Measurements from ENCODE around the gene CLPTM1L. TPM values are rescaled to one million over a fixed set of nuclear protein-coding genes. Genes with fewer than 3 reads are reported as not detected.
"Not testable (repeated sequence)": the region's sequence is repeated elsewhere in the genome, so short reads cannot be mapped to it uniquely, and the experiment has no call there.

CLPTM1L gene
- total RNA-seq, 1 donor from 2014 or later: 131 TPM

DNA sequence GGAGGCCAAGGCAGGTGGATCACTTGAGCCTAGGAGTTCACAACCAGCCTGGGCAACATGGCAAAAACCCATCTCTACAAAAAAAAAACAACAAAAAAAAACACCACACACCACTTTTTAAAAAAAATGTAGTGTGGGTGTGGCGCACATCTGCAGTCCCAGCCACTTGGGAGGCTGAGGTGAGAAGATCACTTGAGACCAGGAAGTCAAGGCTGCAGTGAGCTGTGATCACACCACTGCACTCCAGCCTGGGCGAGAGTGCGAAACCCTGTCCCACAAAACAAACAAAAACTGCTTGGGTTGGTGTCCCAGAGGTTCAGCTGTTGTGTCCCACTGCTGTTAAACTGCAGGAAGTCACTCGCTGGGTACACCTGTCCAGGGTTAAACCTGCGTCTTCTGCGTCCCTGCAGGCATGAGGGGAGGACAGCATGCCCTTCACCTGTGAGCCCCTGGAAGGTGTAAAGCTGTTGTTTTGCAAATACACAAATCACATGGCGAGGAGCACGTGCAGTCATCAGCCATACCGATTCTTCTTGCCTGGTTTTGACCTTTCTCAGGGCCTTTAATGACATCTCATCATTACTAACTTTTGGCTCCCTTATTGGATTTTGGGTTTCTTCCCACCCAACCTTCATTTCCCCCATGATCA, 29.3 kb upstream of the CLPTM1L start:
- DNase-seq (ENCODE audit: low read depth): no peak
- no peak overlapping the region for H3K27ac ChIP-seq (ENCODE audit: low read depth, low read length)
- H4K20me1 ChIP-seq (ENCODE audit: insufficient read depth, low read length): no peaks in the 10 kb centered on the region
- H3K36me3 ChIP-seq (ENCODE audit: insufficient read depth, low read length): no peaks in the 10 kb centered on the region
- no peak overlapping the region for H3K4me2 ChIP-seq (ENCODE audit: low read length)
- H2AFZ ChIP-seq (ENCODE audit: low read depth, low read length): no peak overlapping the region
- no peaks in the 10 kb centered on the region for H3K79me2 ChIP-seq (ENCODE audit: insufficient read depth, low read length)
- peaks cover 12% of the 10 kb centered on the region for H3K27me3 ChIP-seq (ENCODE audit: insufficient read depth, low read length)
- Mint-ChIP-seq H3K9me3 (ENCODE audit: unreplicated experiment) (peaks cover 4% of the 10 kb centered on the region), H3K27me3 (ENCODE audit: low read depth, unreplicated experiment) (peaks cover 57% of the 10 kb centered on the region), H3K4me3 (ENCODE audit: unreplicated experiment) (no peak overlapping the region), H3K36me3 (ENCODE audit: low read depth, unreplicated experiment) (no peaks in the 10 kb centered on the region), H3K27ac (ENCODE audit: unreplicated experiment) (no peak overlapping the region), H3K4me1 (ENCODE audit: low read depth, unreplicated experiment) (no peaks in the 10 kb centered on the region)
- H3K9me3 ChIP-seq (ENCODE audit: insufficient read depth, low read depth, low read length): no peaks in the 10 kb centered on the region
- no peak for FAIRE-seq
- H3K4me1 ChIP-seq (ENCODE audit: insufficient read depth, low read length): no peaks in the 10 kb centered on the region
- H3K9ac ChIP-seq (ENCODE audit: low read length): no peak overlapping the region
- H3K4me3 ChIP-seq (ENCODE audit: insufficient read depth, low read depth, low read length): no peak overlapping the region
- TF ChIP-seq CTCF (IDR thresholded peaks at IDR 0.05; ENCODE audit: insufficient read depth, low read depth, low read length) (no peak), EZH2 (IDR thresholded peaks at IDR 0.05; ENCODE audit: insufficient read depth, low read length) (no peak)

- not testable (repeated sequence) for FAIRE-seq; DNase-seq (ENCODE audit: low read depth)
These were observed 27.1 kb upstream of the CLPTM1L start for GRCh38 chr5:1371972-1372342.

DNA sequence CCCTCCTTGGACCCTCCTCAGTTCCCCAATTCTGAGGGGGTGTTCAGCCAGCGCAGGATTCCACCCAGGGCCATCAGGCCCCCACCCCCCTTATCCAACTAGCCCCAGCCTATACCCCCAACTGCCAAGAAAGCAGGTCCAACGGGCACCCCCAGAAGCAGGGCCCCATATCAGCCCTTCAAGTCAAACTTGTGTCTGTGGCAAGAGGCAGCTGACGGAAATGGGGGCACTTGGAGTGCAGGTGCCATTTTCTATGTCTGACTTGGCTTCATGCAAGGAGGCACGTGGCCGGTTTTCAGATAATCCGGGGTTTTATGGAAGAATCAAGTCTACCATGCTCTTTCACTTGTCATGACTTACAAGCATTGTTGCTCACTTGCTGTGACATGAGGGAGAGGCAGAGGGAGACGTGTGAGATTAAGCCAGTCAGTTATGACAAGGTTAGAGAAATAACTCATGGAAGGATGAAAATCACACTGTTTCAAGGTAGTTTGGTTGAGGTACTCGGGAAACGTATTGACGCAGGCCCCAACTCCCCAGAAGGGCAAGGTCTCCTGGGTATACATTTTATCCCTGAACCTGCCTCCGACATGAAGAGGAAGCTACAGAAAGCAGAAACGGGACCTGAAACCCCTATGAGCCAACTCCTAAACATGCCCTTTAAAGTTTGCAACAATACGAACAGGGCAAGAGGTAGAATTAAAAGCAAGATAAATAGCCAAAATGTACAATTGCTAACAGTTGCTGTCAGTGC, 26.5 kb upstream of the CLPTM1L start:
- no peaks in the 10 kb centered on the region for H3K9me3 ChIP-seq (ENCODE audit: insufficient read depth, low read depth, low read length)
- FAIRE-seq (no peak), DNase-seq (ENCODE audit: low read depth) (no peak)
- TF ChIP-seq EZH2 (IDR thresholded peaks at IDR 0.05; ENCODE audit: insufficient read depth, low read length): no peak
- TF ChIP-seq CTCF (IDR thresholded peaks at IDR 0.05; ENCODE audit: insufficient read depth, low read depth, low read length): no peak
- H3K4me3 ChIP-seq (ENCODE audit: insufficient read depth, low read depth, low read length): no peak overlapping the region
- Mint-ChIP-seq H3K36me3 (ENCODE audit: low read depth, unreplicated experiment) (no peaks in the 10 kb centered on the region), H3K4me1 (ENCODE audit: low read depth, unreplicated experiment) (no peaks in the 10 kb centered on the region), H3K4me3 (ENCODE audit: unreplicated experiment) (no peak overlapping the region), H3K27ac (ENCODE audit: unreplicated experiment) (no peak overlapping the region), H3K27me3 (ENCODE audit: low read depth, unreplicated experiment) (peaks cover 60% of the 10 kb centered on the region), H3K9me3 (ENCODE audit: unreplicated experiment) (no peaks in the 10 kb centered on the region)
- no peak overlapping the region for H3K9ac ChIP-seq (ENCODE audit: low read length)
- H3K4me1 ChIP-seq (ENCODE audit: insufficient read depth, low read length): no peaks in the 10 kb centered on the region
- H3K4me2 ChIP-seq (ENCODE audit: low read length): no peak overlapping the region
- peaks cover 21% of the 10 kb centered on the region for H3K27me3 ChIP-seq (ENCODE audit: insufficient read depth, low read length)
- no peak overlapping the region for H3K27ac ChIP-seq (ENCODE audit: low read depth, low read length)
- no peak overlapping the region for H2AFZ ChIP-seq (ENCODE audit: low read depth, low read length)
- H3K36me3 ChIP-seq (ENCODE audit: insufficient read depth, low read length): no peaks in the 10 kb centered on the region
- no peaks in the 10 kb centered on the region for H4K20me1 ChIP-seq (ENCODE audit: insufficient read depth, low read length)
- H3K79me2 ChIP-seq (ENCODE audit: insufficient read depth, low read length): no peaks in the 10 kb centered on the region

More at GRCh38 chr5:1371972-1372342, 27.1 kb upstream of the CLPTM1L start:
- not testable (repeated sequence) for H3K4me3 ChIP-seq (ENCODE audit: insufficient read depth, low read depth, low read length); H3K36me3 ChIP-seq (ENCODE audit: insufficient read depth, low read length); H3K4me2 ChIP-seq (ENCODE audit: low read length); H3K9ac ChIP-seq (ENCODE audit: low read length); H4K20me1 ChIP-seq (ENCODE audit: insufficient read depth, low read length); H3K79me2 ChIP-seq (ENCODE audit: insufficient read depth, low read length); H3K4me1 ChIP-seq (ENCODE audit: insufficient read depth, low read length); H3K27ac ChIP-seq (ENCODE audit: low read depth, low read length); H2AFZ ChIP-seq (ENCODE audit: low read depth, low read length); H3K9me3 Mint-ChIP-seq (ENCODE audit: unreplicated experiment); H3K4me1 Mint-ChIP-seq (ENCODE audit: low read depth, unreplicated experiment); H3K4me3 Mint-ChIP-seq (ENCODE audit: unreplicated experiment); H3K36me3 Mint-ChIP-seq (ENCODE audit: low read depth, unreplicated experiment); H3K9me3 ChIP-seq (ENCODE audit: insufficient read depth, low read depth, low read length)
- peaks cover 17% of the 10 kb centered on the region for H3K27me3 ChIP-seq (ENCODE audit: insufficient read depth, low read length)
- Mint-ChIP-seq H3K27me3 (ENCODE audit: low read depth, unreplicated experiment) (peaks cover 57% of the 10 kb centered on the region), H3K27ac (ENCODE audit: unreplicated experiment) (peak overlapping the region; percentile 29)

Data from astrocyte (in vitro differentiated cells and primary cell).